Liver (tissue), 10 donors: ENCODE results near the gene MGME1. TPM values are rescaled to one million over a fixed set of nuclear protein-coding genes. Genes with fewer than 3 reads are reported as not detected.

ENCODE experiments used
- DNase-seq: peaks from one replicate; pipeline ENCODE4 v3.0.0-alpha.2; 2017; ENCODE audit warnings: low spot score
- H3K27ac ChIP-seq, 2 donors: one replicate each; pipeline ENCODE4 v1.7.0; 2013; ENCODE audit warnings: inconsistent platforms in 2 of 2, low read length in 2 of 2, control low read depth in 1 of 2, low read depth in 1 of 2, mild to moderate bottlenecking in 1 of 2
- H3K27me3 ChIP-seq, 4 donors: one replicate each; pipeline versions ENCODE4 v1.6.1 to v1.7.0; 2013; ENCODE audit warnings: low read length in 3 of 4, inconsistent platforms in 1 of 4, mild to moderate bottlenecking in 1 of 4, moderate library complexity in 1 of 4; ENCODE audit not compliant: control insufficient read depth in 4 of 4, insufficient read depth in 4 of 4
- H3K36me3 ChIP-seq, 4 donors: one replicate each; pipeline versions ENCODE4 v1.6.1 to v1.7.0; 2013; ENCODE audit warnings: low read length in 3 of 4, mild to moderate bottlenecking in 3 of 4, low read depth in 1 of 4, moderate library complexity in 1 of 4; ENCODE audit not compliant: control insufficient read depth in 4 of 4, insufficient read depth in 3 of 4
- H3K4me1 ChIP-seq, 4 donors: one replicate each; pipeline versions ENCODE4 v1.6.1 to v1.7.0; 2013; ENCODE audit warnings: low read length in 3 of 4, mild to moderate bottlenecking in 3 of 4, moderate library complexity in 1 of 4; ENCODE audit not compliant: control insufficient read depth in 4 of 4, insufficient read depth in 4 of 4
- H3K4me3 ChIP-seq, 3 donors: one replicate each; pipeline versions ENCODE4 v1.6.1 to v1.7.0; 2013; ENCODE audit warnings: low read length in 3 of 3, control low read depth in 1 of 3, low read depth in 1 of 3, mild to moderate bottlenecking in 1 of 3
- H3K9ac ChIP-seq, 2 donors: one replicate each; pipeline ENCODE4 v1.7.0; 2013; ENCODE audit warnings: low read length in 2 of 2, mild to moderate bottlenecking in 2 of 2, moderate library complexity in 2 of 2, control low read depth in 1 of 2, low read depth in 1 of 2
- H3K9me3 ChIP-seq, 4 donors: one replicate each; pipeline versions ENCODE4 v1.6.1 to v1.7.0; 2013; ENCODE audit warnings: low read length in 3 of 4; ENCODE audit not compliant: control insufficient read depth in 4 of 4
- GABPA ChIP-seq, 2 donors: IDR thresholded peaks in 1 of 2; conservative IDR thresholded peaks in 1 of 2; 2 replicates each; pipeline ENCODE4 v1.6.1; 2016; ENCODE audit warnings: antibody characterized with exemption in 2 of 2, mild to moderate bottlenecking in 1 of 2, moderate library complexity in 1 of 2
- HNF4A ChIP-seq, 2 donors: conservative IDR thresholded peaks; 2 replicates each; pipeline ENCODE4 v1.6.1; 2016; ENCODE audit warnings: antibody characterized with exemption in 2 of 2, mild to moderate bottlenecking in 2 of 2
- HNF4G ChIP-seq: IDR thresholded peaks from 2 replicates; pipeline ENCODE4 v1.6.1; 2016; ENCODE audit warnings: antibody characterized with exemption
- RXRA ChIP-seq, 2 donors: IDR thresholded peaks; 2 replicates each; pipeline ENCODE4 v1.6.1; 2017 to 2018; ENCODE audit warnings: antibody characterized with exemption in 2 of 2, mild to moderate bottlenecking in 1 of 2
- TAF1 ChIP-seq: conservative IDR thresholded peaks from 2 replicates; pipeline ENCODE4 v1.6.1; 2016; ENCODE audit warnings: antibody characterized with exemption, mild to moderate bottlenecking
- WGBS: extraction: QIAGEN DNeasy Blood & Tissue Kit; methylation state at CpG from one replicate; pipeline ENCODE4 v1.1.7; 2013; 5-methylcytosine and 5-hydroxymethylcytosine counted together
- polyA plus RNA-seq, 2 donors: library from polyadenylated mRNA; stranded (reverse) in 1 of 2; unstranded in 1 of 2; fragments of 200-250 nt in 1 of 2; fragments of >200 nt in 1 of 2; fragmentation: Nextera tagmentation in 1 of 2; extraction: Ambion mirVana in 1 of 2; gene quantifications; one replicate each; pipeline versions ENCODE4 v1.2.1 to v1.2.3, GENCODE V29; 2013 to 2015
- small RNA-seq: library from RNA; depleted of rRNA; stranded (forward); fragments of <200 nt; gene quantifications from one replicate; pipeline ENCODE3, GENCODE V24; 2014
- total RNA-seq, 2 donors: library from RNA; depleted of rRNA; stranded (reverse); fragments of >200 nt; gene quantifications; one replicate each; pipeline ENCODE4 v1.2.3, GENCODE V29; 2014
- TF ChIP-seq, protein P1 (sequence below): IDR thresholded peaks from 2 replicates; pipeline ENCODE4 v1.6.1; 2016; ENCODE audit warnings: antibody characterized with exemption, mild to moderate bottlenecking
- TF ChIP-seq, protein P2 (sequence below): fragments of 150-350 bp; IDR thresholded peaks from 2 replicates; pipeline ENCODE4 v1.5.1; 2017; ENCODE audit warnings: improper control_type of control experiment, low read depth, low read length; ENCODE audit not compliant: missing input control
- TF ChIP-seq, protein P3 (sequence below): IDR thresholded peaks from 2 replicates; pipeline ENCODE4 v1.6.1; 2016; ENCODE audit warnings: antibody characterized with exemption
- TF ChIP-seq, protein P4 (sequence below): IDR thresholded peaks from 2 replicates; pipeline ENCODE4 v1.6.1; 2016; ENCODE audit warnings: antibody characterized with exemption
- donor health status: healthy.
- donor health status: healthy.
- donor health status: healthy.
- donor health status: healthy.
- donor health status: healthy.

MGME1 gene
- total and polyA plus RNA-seq, 4 donors, result 4.2 to 26.8 (median 6.7) TPM

DNA sequence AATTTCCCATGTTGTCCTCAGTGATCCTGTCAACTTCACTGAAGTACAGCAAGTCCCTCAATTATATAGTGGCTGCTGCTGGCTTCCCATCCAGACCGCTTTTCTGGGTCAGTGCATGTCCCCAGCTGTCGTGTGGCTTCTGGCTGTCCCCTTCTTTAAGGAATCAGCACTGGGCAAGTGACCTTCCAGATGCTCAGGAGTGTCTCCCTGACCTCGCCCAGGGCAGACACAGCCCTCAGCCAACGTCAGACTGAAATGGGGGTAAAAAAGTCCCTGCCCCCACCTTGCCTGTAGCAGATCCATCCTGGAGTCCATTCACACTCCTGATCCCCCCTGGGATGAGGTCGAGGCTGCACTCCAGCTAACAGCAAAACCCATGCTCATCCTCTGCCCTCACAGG, 65.2 kb downstream of the MGME1 start (continued):
- TF ChIP-seq, protein P1, sequence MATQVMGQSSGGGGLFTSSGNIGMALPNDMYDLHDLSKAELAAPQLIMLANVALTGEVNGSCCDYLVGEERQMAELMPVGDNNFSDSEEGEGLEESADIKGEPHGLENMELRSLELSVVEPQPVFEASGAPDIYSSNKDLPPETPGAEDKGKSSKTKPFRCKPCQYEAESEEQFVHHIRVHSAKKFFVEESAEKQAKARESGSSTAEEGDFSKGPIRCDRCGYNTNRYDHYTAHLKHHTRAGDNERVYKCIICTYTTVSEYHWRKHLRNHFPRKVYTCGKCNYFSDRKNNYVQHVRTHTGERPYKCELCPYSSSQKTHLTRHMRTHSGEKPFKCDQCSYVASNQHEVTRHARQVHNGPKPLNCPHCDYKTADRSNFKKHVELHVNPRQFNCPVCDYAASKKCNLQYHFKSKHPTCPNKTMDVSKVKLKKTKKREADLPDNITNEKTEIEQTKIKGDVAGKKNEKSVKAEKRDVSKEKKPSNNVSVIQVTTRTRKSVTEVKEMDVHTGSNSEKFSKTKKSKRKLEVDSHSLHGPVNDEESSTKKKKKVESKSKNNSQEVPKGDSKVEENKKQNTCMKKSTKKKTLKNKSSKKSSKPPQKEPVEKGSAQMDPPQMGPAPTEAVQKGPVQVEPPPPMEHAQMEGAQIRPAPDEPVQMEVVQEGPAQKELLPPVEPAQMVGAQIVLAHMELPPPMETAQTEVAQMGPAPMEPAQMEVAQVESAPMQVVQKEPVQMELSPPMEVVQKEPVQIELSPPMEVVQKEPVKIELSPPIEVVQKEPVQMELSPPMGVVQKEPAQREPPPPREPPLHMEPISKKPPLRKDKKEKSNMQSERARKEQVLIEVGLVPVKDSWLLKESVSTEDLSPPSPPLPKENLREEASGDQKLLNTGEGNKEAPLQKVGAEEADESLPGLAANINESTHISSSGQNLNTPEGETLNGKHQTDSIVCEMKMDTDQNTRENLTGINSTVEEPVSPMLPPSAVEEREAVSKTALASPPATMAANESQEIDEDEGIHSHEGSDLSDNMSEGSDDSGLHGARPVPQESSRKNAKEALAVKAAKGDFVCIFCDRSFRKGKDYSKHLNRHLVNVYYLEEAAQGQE, result no peak
- TF ChIP-seq TAF1 (no peak), HNF4A (conservative IDR thresholded peaks at IDR 0.05) (no peak)
- TF ChIP-seq, protein P2, sequence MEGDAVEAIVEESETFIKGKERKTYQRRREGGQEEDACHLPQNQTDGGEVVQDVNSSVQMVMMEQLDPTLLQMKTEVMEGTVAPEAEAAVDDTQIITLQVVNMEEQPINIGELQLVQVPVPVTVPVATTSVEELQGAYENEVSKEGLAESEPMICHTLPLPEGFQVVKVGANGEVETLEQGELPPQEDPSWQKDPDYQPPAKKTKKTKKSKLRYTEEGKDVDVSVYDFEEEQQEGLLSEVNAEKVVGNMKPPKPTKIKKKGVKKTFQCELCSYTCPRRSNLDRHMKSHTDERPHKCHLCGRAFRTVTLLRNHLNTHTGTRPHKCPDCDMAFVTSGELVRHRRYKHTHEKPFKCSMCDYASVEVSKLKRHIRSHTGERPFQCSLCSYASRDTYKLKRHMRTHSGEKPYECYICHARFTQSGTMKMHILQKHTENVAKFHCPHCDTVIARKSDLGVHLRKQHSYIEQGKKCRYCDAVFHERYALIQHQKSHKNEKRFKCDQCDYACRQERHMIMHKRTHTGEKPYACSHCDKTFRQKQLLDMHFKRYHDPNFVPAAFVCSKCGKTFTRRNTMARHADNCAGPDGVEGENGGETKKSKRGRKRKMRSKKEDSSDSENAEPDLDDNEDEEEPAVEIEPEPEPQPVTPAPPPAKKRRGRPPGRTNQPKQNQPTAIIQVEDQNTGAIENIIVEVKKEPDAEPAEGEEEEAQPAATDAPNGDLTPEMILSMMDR, result no peak

DNA sequence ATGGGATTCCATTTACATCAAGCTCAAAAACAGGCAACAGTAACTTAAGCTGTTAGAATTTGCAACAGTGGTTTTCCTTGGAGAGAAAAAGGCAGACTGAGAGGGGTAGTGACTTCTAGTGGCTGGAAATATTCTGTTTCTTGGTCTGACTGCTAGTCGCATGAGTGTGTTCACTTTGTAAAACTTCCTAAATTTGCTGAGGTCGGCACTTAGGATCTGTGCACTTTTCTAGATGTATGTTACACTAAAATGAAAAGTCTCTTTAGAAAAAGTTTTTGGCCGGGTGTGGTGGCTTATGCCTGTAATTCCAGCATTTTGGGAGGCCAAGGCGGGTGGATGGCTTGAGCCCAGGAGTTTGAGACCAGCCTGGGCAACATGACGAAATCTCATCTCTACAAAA, 70.2 kb downstream of the MGME1 start:
- peaks cover 3 to 11% (median 8%) of the 10 kb centered on the region in 4 donors for H3K9me3 ChIP-seq
- no peak overlapping the region for H3K9ac ChIP-seq
- H3K36me3 ChIP-seq, result no peaks in the 10 kb centered on the region
- TF ChIP-seq, protein P3, sequence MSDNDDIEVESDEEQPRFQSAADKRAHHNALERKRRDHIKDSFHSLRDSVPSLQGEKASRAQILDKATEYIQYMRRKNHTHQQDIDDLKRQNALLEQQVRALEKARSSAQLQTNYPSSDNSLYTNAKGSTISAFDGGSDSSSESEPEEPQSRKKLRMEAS, result no peak
- TF ChIP-seq HNF4G (no peak), TAF1 (no peak), GABPA (IDR thresholded peaks at IDR 0.05 in 1 of 2, conservative IDR thresholded peaks at IDR 0.05 in 1 of 2) (no peak), RXRA (IDR thresholded peaks at IDR 0.05) (no peak)
- TF ChIP-seq, protein P1, result no peak
- TF ChIP-seq, protein P4, sequence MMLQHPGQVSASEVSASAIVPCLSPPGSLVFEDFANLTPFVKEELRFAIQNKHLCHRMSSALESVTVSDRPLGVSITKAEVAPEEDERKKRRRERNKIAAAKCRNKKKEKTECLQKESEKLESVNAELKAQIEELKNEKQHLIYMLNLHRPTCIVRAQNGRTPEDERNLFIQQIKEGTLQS, result no peak
- TF ChIP-seq, protein P2, result no peak
- no peak overlapping the region for H3K27ac ChIP-seq
- DNase-seq, result no peak
- H3K27me3 ChIP-seq, result peaks cover 0 to 4% (median 0%) of the 10 kb centered on the region in 4 donors
- no peaks in the 10 kb centered on the region for H3K4me1 ChIP-seq
- 89% methylated on average over 5 of the region's 5 CpGs for WGBS
- H3K4me3 ChIP-seq, result no peak overlapping the region

Small RNAs within 50 kb of the gene (small RNA-seq; reads per million reads assigned to genes)
- gene SNORD17, result 618 reads per million, percentile 99 among the genes with 10 or more reads in this experiment

Other genes starting within 250 kb of the MGME1 start
- gene SNX5, start 224 bp upstream of the MGME1 start, total RNA-seq, result 10 to 100 TPM; 51.6 to 77.8 TPM
- gene SNX5, start 224 bp upstream of the MGME1 start, polyA plus RNA-seq, result 10 to 100 TPM; 32.8 to 40.8 TPM
- under 1 TPM in 1 of 2 donors, not detected in 1; 0.17 TPM for gene OVOL2, start 88.9 kb downstream of the MGME1 start, total RNA-seq
- under 1 TPM in 1 of 2 donors, not detected in 1; 0.13 TPM for gene OVOL2, start 88.9 kb downstream of the MGME1 start, polyA plus RNA-seq
- 10 to 100 TPM in 1 of 2 donors, 1 to 10 TPM in 1; 5.5 to 10.2 TPM for gene KAT14, start 168.8 kb downstream of the MGME1 start, total RNA-seq
- gene KAT14, start 168.8 kb downstream of the MGME1 start, polyA plus RNA-seq, result 1 to 10 TPM; 6.1 to 6.4 TPM
- gene PET117, start 168.8 kb downstream of the MGME1 start, total RNA-seq, result 10 to 100 TPM in 1 of 2 donors, 1 to 10 TPM in 1; 3.5 to 10.2 TPM
- gene PET117, start 168.8 kb downstream of the MGME1 start, polyA plus RNA-seq, result 1 to 10 TPM; 7.4 to 10.0 TPM